GM13976 (cell line): ENCODE data around the gene BICD1.

Experiments
- DNase-seq: peaks from one replicate; pipeline ENCODE4 v3.0.0; 2012; ENCODE audit warnings: low spot score
- in situ Hi-C: fragments of 300-500 bp; cut with MboI; formaldehyde crosslinking; loops from one replicate; pipeline ENCODE4 v1.12.0; 2022; ENCODE audit warnings: low sequenced_read_pairs, mixed read lengths, inconsistent platforms; ENCODE audit not compliant: unreplicated experiment
- TF ChIP-seq, protein P1 (sequence below): IDR thresholded peaks from 2 replicates; pipeline ENCODE4 v1.5.1; 2012; ENCODE audit warnings: borderline replicate concordance, mild to moderate bottlenecking; ENCODE audit not compliant: insufficient read depth; ENCODE audit errors: extremely low read depth, missing control alignments, control extremely low read depth

Gene BICD1

GRCh38 chr12:32069731-32070130 is 36.9 kb upstream of the BICD1 start:
- DNase-seq, result no peak
- in situ Hi-C loops, result loop anchor here (10.0 to 25.0 kb wide), 2 partner anchors 235 to 407 kb away; partner anchors contain the start of gene ETFBKMT
- TF ChIP-seq, protein P1, sequence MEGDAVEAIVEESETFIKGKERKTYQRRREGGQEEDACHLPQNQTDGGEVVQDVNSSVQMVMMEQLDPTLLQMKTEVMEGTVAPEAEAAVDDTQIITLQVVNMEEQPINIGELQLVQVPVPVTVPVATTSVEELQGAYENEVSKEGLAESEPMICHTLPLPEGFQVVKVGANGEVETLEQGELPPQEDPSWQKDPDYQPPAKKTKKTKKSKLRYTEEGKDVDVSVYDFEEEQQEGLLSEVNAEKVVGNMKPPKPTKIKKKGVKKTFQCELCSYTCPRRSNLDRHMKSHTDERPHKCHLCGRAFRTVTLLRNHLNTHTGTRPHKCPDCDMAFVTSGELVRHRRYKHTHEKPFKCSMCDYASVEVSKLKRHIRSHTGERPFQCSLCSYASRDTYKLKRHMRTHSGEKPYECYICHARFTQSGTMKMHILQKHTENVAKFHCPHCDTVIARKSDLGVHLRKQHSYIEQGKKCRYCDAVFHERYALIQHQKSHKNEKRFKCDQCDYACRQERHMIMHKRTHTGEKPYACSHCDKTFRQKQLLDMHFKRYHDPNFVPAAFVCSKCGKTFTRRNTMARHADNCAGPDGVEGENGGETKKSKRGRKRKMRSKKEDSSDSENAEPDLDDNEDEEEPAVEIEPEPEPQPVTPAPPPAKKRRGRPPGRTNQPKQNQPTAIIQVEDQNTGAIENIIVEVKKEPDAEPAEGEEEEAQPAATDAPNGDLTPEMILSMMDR, result no peak

GRCh38 chr12:32070370-32070769 is 36.3 kb upstream of the BICD1 start:
- DNase-seq, result no peak
- in situ Hi-C loops, result loop anchor here (25.0 kb wide), 1 partner anchor 408 kb away; the partner anchor contains the start of gene ETFBKMT
- TF ChIP-seq, protein P1, result no peak

GRCh38 chr12:32072102-32072501 is 34.5 kb upstream of the BICD1 start:
- no peak for DNase-seq
- in situ Hi-C loops, result loop anchor here (25.0 kb wide), 1 partner anchor 410 kb away; the partner anchor contains the start of gene ETFBKMT
- TF ChIP-seq, protein P1, result no peak

DNA sequence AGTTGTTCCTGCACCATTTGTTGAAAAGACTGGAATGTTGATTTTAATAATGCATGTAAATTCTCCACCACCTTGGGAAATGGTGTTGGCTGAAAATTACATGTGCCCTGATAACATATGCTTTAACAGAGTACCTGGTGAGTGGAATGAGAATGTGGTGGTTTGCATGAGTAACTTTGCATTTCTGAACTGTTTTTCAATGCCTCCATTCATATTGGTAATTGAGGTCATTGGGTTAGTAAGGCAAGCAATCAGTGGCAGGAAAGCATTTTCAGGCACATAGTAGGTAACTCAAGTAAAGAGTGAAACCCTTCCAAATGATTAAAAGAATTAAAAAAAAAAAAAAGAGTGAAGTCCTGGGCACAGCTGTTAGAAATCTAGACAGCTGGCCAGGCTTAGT is 32.2 kb upstream of the BICD1 start:
- TF ChIP-seq, protein P1, result no peak
- no peak for DNase-seq
- in situ Hi-C loops, result loop anchor here (25.0 kb wide), 1 partner anchor 412 kb away; the partner anchor contains the start of gene ETFBKMT

DNA sequence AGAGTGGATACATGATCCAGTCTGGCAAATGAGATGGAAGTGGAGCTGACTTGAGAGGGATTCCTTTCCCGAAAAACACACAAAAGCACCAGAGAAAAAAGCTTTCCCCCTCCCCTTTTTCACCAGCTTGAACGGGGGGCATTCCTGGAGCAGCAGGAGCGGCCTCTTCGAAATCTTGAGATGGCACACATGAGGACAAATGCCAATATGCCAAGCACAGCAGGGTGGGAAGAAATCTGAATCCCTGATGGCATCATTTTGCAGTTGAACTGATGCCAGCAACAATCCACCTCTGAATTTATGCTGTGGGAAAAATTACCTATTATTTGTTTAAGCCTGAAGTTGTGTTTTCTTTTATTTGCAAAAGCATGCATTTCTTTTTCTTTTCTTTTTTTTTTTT is 29.7 kb upstream of the BICD1 start:
- DNase-seq, result no peak

DNA sequence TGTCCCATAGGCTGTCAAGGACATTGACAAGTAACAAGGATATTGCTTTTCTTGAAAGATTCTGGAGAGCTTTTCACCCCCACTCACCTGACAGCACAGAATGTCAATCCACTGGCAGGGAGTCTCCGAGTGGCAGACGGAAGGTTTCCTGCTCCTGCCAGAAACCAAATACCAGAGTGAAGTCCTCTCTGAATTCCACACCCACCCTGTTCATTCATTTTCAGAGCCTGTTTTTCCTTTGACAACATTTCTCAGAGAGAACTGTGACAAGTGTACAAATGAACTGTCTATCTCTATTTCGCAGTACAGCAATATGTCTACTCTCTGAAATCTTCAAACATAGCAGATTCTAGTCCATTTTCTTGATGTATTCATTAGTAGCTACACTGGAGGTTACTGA is 26.2 kb upstream of the BICD1 start:
- no peak for DNase-seq
- in situ Hi-C loops, result no loop called here

More for the DNA sequence above, 29.7 kb upstream of the BICD1 start:
- TF ChIP-seq, protein P1, result no peak
- in situ Hi-C loops, result no loop called here

DNA sequence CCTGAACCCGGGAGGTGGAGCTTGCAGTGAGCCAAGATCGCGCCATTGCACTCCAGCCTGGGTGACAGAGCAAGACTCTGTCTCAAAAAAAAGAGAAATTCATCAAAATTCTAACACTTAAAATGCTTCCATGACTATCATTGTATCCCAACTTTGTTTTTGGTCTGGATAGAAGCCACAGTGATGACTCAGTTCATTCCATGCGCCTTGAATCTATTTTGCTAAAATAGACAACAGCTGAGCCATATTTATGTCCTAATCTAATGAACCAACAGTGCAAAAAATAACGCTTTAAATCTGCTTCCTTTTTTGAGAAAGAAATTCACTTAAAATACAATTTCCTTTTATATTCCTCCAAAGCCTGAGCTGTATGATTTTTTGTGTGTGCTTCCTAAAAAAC is 23.2 kb upstream of the BICD1 start:
- in situ Hi-C loops, result no loop called here
- no peak for DNase-seq
- TF ChIP-seq, protein P1, result no peak

More for the DNA sequence above, 26.2 kb upstream of the BICD1 start:
- TF ChIP-seq, protein P1, result no peak
